ENCODE results near the gene CD109. TPM values are rescaled to one million over a fixed set of nuclear protein-coding genes. Genes with fewer than 3 reads are reported as not detected.

The CD109 gene
- total and polyA plus RNA-seq, 2 of the 8 experiments (the other 6 are each of a cell fraction or from before 2014, with no cell fraction given) = 1.4 to 5.3 TPM

GRCh38 chr6:73656531-73657145, 39.4 kb upstream of the CD109 start (continued):
- TF ChIP-seq SP2 (IDR thresholded peaks at IDR 0.05; ENCODE audit: low read length) (no peak), HDAC6 (IDR thresholded peaks at IDR 0.05; ENCODE audit: low read depth, low read length) (no peak), ASH2L (IDR thresholded peaks at IDR 0.05; ENCODE audit: low read length) (no peak)
- TF ChIP-seq, protein P1, sequence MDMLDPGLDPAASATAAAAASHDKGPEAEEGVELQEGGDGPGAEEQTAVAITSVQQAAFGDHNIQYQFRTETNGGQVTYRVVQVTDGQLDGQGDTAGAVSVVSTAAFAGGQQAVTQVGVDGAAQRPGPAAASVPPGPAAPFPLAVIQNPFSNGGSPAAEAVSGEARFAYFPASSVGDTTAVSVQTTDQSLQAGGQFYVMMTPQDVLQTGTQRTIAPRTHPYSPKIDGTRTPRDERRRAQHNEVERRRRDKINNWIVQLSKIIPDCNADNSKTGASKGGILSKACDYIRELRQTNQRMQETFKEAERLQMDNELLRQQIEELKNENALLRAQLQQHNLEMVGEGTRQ (IDR thresholded peaks at IDR 0.05; ENCODE audit: low read length) = no peak

Measured in H1 (cell line).